WI38 (cell line): Measurements from ENCODE around the gene FAM168B.

Experiments used
- H3K4me3 ChIP-seq: 2 replicates; pipeline ENCODE4 v1.5.1; 2011; ENCODE audit warnings: low read depth, mild to moderate bottlenecking, control low read depth, low read length
- CTCF ChIP-seq: IDR thresholded peaks from 2 replicates; pipeline ENCODE4 v1.5.1; 2012; ENCODE audit warnings: low read depth, mild to moderate bottlenecking, control low read depth, low read length

FAM168B gene

GRCh38 chr2:131093006-131093695 lies at the start of gene FAM168B:
TSS of gene FAM168B (minus strand) at chr2:131093460. CDS start at chr2:131082646, 10,814 bp downstream.
- no peak for TF ChIP-seq CTCF
- peak within 1 kb of the TSS; percentile 84 for H3K4me3 ChIP-seq

GRCh38 chr2:131142849-131143248 lies 49.6 kb upstream of the FAM168B start:
- no peak for TF ChIP-seq CTCF
- H3K4me3 ChIP-seq = no peak overlapping the region

GRCh38 chr2:131140581-131140980 lies 47.3 kb upstream of the FAM168B start:
- H3K4me3 ChIP-seq = no peak overlapping the region
- TF ChIP-seq CTCF = no peak

- no peak overlapping the region for H3K4me3 ChIP-seq
- TF ChIP-seq CTCF = no peak
These were observed 39.5 kb upstream of the FAM168B start for GRCh38 chr2:131132729-131133128.

GRCh38 chr2:131130298-131130596 lies 37.0 kb upstream of the FAM168B start:
- no peak for TF ChIP-seq CTCF
- no peak overlapping the region for H3K4me3 ChIP-seq

GRCh38 chr2:131127981-131128380 lies 34.7 kb upstream of the FAM168B start:
- H3K4me3 ChIP-seq = no peak overlapping the region
- no peak for TF ChIP-seq CTCF

- no peak for TF ChIP-seq CTCF
- no peak overlapping the region for H3K4me3 ChIP-seq
These were observed 33.8 kb upstream of the FAM168B start for GRCh38 chr2:131127076-131127475.
